HepG2 (cell line): Measurements from ENCODE around the gene DNAJC19.

ENCODE experiments used
- EZH2 ChIP-seq: conservative IDR thresholded peaks from 2 replicates; pipeline ENCODE4 v1.6.1; 2012; ENCODE audit warnings: mild to moderate bottlenecking, low read depth, low read length, moderate library complexity
- FOXK1 ChIP-seq: sonication (generic); formaldehyde crosslinking; IDR thresholded peaks from 2 replicates; pipeline ENCODE4 v1.4.0; 2020; ENCODE audit warnings: low read depth, missing genetic modification reagents, borderline replicate concordance
- TRIM24 ChIP-seq: sonication (generic); formaldehyde crosslinking; IDR thresholded peaks from 2 replicates; pipeline ENCODE4 v1.8.0; 2022; ENCODE audit warnings: mild to moderate bottlenecking, missing genetic modification reagents
- TF ChIP-seq, protein P1 (sequence below): sonication (generic); formaldehyde crosslinking; IDR thresholded peaks from 2 replicates; pipeline ENCODE4 v1.5.0; 2020; ENCODE audit warnings: mild to moderate bottlenecking, missing genetic modification reagents, moderate library complexity
- TF ChIP-seq, protein P2 (sequence below): IDR thresholded peaks from 2 replicates; pipeline ENCODE4 v1.4.0; 2020; ENCODE audit warnings: mild to moderate bottlenecking, missing genetic modification reagents

DNA sequence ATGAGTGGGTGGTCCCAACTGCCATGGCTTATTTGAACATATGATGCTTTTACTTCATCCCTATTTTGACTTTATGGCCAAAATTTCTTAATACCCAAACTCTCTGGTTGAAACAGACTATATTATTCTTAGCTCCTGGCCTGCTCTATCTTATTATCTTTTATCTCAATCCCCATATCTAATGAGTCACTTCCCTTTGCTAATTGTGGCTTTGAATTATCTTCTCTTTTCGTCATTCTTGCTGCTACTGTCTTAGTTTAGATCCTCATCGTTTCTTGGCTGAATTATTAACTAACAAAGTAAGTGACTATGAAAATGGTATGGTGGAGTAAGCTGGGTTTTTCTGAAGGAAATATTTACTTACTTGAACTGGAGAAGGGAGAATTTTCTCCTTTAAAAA lies 28.2 kb upstream of the DNAJC19 start:
- TF ChIP-seq TRIM24 (CRISPR knock-in tag) (no peak), EZH2 (no peak), FOXK1 (CRISPR knock-in tag) (no peak)
- TF ChIP-seq, protein P1, sequence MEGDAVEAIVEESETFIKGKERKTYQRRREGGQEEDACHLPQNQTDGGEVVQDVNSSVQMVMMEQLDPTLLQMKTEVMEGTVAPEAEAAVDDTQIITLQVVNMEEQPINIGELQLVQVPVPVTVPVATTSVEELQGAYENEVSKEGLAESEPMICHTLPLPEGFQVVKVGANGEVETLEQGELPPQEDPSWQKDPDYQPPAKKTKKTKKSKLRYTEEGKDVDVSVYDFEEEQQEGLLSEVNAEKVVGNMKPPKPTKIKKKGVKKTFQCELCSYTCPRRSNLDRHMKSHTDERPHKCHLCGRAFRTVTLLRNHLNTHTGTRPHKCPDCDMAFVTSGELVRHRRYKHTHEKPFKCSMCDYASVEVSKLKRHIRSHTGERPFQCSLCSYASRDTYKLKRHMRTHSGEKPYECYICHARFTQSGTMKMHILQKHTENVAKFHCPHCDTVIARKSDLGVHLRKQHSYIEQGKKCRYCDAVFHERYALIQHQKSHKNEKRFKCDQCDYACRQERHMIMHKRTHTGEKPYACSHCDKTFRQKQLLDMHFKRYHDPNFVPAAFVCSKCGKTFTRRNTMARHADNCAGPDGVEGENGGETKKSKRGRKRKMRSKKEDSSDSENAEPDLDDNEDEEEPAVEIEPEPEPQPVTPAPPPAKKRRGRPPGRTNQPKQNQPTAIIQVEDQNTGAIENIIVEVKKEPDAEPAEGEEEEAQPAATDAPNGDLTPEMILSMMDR (CRISPR knock-in tag): no peak
- TF ChIP-seq, protein P2, sequence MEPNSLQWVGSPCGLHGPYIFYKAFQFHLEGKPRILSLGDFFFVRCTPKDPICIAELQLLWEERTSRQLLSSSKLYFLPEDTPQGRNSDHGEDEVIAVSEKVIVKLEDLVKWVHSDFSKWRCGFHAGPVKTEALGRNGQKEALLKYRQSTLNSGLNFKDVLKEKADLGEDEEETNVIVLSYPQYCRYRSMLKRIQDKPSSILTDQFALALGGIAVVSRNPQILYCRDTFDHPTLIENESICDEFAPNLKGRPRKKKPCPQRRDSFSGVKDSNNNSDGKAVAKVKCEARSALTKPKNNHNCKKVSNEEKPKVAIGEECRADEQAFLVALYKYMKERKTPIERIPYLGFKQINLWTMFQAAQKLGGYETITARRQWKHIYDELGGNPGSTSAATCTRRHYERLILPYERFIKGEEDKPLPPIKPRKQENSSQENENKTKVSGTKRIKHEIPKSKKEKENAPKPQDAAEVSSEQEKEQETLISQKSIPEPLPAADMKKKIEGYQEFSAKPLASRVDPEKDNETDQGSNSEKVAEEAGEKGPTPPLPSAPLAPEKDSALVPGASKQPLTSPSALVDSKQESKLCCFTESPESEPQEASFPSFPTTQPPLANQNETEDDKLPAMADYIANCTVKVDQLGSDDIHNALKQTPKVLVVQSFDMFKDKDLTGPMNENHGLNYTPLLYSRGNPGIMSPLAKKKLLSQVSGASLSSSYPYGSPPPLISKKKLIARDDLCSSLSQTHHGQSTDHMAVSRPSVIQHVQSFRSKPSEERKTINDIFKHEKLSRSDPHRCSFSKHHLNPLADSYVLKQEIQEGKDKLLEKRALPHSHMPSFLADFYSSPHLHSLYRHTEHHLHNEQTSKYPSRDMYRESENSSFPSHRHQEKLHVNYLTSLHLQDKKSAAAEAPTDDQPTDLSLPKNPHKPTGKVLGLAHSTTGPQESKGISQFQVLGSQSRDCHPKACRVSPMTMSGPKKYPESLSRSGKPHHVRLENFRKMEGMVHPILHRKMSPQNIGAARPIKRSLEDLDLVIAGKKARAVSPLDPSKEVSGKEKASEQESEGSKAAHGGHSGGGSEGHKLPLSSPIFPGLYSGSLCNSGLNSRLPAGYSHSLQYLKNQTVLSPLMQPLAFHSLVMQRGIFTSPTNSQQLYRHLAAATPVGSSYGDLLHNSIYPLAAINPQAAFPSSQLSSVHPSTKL (CRISPR knock-in tag): no peak
